HepG2 (cell line): ENCODE measurements around the gene ENO2. TPM values are rescaled to one million over a fixed set of nuclear protein-coding genes. Genes with fewer than 3 reads are reported as not detected.

Experiments
- ATF7-NPFF ChIP-seq: sonication (generic); formaldehyde crosslinking; IDR thresholded peaks from 2 replicates; pipeline ENCODE4 v1.8.1; 2023; ENCODE audit warnings: mild to moderate bottlenecking, low read depth, missing genetic modification reagents, moderate library complexity
- CREM ChIP-seq, 2 experiments: sonication (generic) in 1 of 2; formaldehyde crosslinking in 1 of 2; IDR thresholded peaks; 2 replicates each; pipeline versions ENCODE4 v1.4.0 to v1.6.1; 2016 to 2020; ENCODE audit warnings: antibody characterized with exemption in 1 of 2, mild to moderate bottlenecking in 1 of 2, missing genetic modification reagents in 1 of 2
- FOXJ3 ChIP-seq: sonication (generic); formaldehyde crosslinking; IDR thresholded peaks from 2 replicates; pipeline ENCODE4 v1.4.0; 2020; ENCODE audit warnings: missing genetic modification reagents, mild to moderate bottlenecking, borderline replicate concordance
- IRF2 ChIP-seq: IDR thresholded peaks from 2 replicates; pipeline ENCODE4 v1.6.1; 2018; ENCODE audit warnings: missing genetic modification reagents, missing compliant biosample characterization
- IRX3 ChIP-seq: sonication (generic); formaldehyde crosslinking; IDR thresholded peaks from 2 replicates; pipeline ENCODE4 v1.8.1; 2023; ENCODE audit warnings: mild to moderate bottlenecking, low read depth, missing genetic modification reagents, borderline replicate concordance
- ISL2 ChIP-seq: sonication (generic); formaldehyde crosslinking; IDR thresholded peaks from 2 replicates; pipeline ENCODE4 v1.5.0; 2020; ENCODE audit warnings: missing genetic modification reagents
- KDM3A ChIP-seq: IDR thresholded peaks from 2 replicates; pipeline ENCODE4 v1.6.1; 2018; ENCODE audit warnings: low read depth, missing compliant biosample characterization
- KDM4B ChIP-seq: sonication (generic); formaldehyde crosslinking; IDR thresholded peaks from 2 replicates; pipeline ENCODE4 v1.4.0; 2020; ENCODE audit warnings: missing genetic modification reagents
- KLF13 ChIP-seq: sonication (generic); formaldehyde crosslinking; IDR thresholded peaks from 2 replicates; pipeline ENCODE4 v1.4.0; 2020; ENCODE audit warnings: mild to moderate bottlenecking, missing genetic modification reagents
- PHF21A ChIP-seq: sonication (generic); formaldehyde crosslinking; IDR thresholded peaks from 2 replicates; pipeline ENCODE4 v1.5.0; 2020; ENCODE audit warnings: mild to moderate bottlenecking, missing genetic modification reagents
- TP53 ChIP-seq: sonication (generic); formaldehyde crosslinking; conservative IDR thresholded peaks from 2 replicates; pipeline ENCODE4 v1.4.0; 2020; ENCODE audit warnings: missing genetic modification reagents
- ZMYM2 ChIP-seq: sonication (generic); formaldehyde crosslinking; IDR thresholded peaks from 2 replicates; pipeline ENCODE4 v1.8.0; 2022; ENCODE audit warnings: mild to moderate bottlenecking, missing genetic modification reagents
- ZNF225 ChIP-seq: sonication (generic); formaldehyde crosslinking; IDR thresholded peaks from 2 replicates; pipeline ENCODE4 v1.4.0; 2020; ENCODE audit warnings: mild to moderate bottlenecking, missing genetic modification reagents
- ZNF24 ChIP-seq: fragments of 450-650 bp; IDR thresholded peaks from 2 replicates; pipeline ENCODE4 v1.6.1; 2017; ENCODE audit warnings: antibody characterized with exemption, mild to moderate bottlenecking
- ZNF607 ChIP-seq: sonication (generic); formaldehyde crosslinking; IDR thresholded peaks from 2 replicates; pipeline ENCODE4 v1.5.1; 2020; ENCODE audit warnings: missing genetic modification reagents, mild to moderate bottlenecking, borderline replicate concordance
- ZNF674 ChIP-seq: sonication (generic); formaldehyde crosslinking; IDR thresholded peaks from 2 replicates; pipeline ENCODE4 v1.5.0; 2020; ENCODE audit warnings: low read depth, mild to moderate bottlenecking, missing genetic modification reagents
- polyA plus RNA-seq, 8 experiments: library from polyadenylated mRNA; depleted of rRNA in 3 of 8; stranded (reverse) in 7 of 8; unstranded in 1 of 8; fragments of >200 nt; fragmentation: Illumina TruSeq in 4 of 8; extraction: Trizol in 4 of 8; gene quantifications; 2 replicates each; pipeline versions ENCODE4 v1.2.1 to v1.2.3, GENCODE V29; 2011 to 2016; ENCODE audit warnings: low read depth in 4 of 8, missing spikeins in 1 of 8, mixed read lengths in 1 of 8; ENCODE audit not compliant: insufficient read depth in 1 of 8
- total RNA-seq, 5 experiments: library from RNA; depleted of rRNA; stranded (reverse); fragments of >200 nt; fragmentation: Illumina TruSeq; extraction: Trizol; gene quantifications; 2 replicates each; pipeline ENCODE4 v1.2.3, GENCODE V29; 2016; ENCODE audit warnings: low read depth in 1 of 5
- TF ChIP-seq, protein P1 (sequence below): sonication (generic); formaldehyde crosslinking; IDR thresholded peaks from 2 replicates; pipeline ENCODE4 v1.8.0; 2022; ENCODE audit warnings: missing genetic modification reagents, mild to moderate bottlenecking, moderate library complexity, borderline replicate concordance
- TF ChIP-seq, protein P2 (sequence below): sonication (generic); formaldehyde crosslinking; IDR thresholded peaks from 2 replicates; pipeline ENCODE4 v1.5.1; 2020; ENCODE audit warnings: missing genetic modification reagents, mild to moderate bottlenecking, borderline replicate concordance
- TF ChIP-seq, protein P3 (sequence below): sonication (generic); formaldehyde crosslinking; IDR thresholded peaks from 2 replicates; pipeline ENCODE4 v1.8.1; 2023; ENCODE audit warnings: missing genetic modification reagents, mild to moderate bottlenecking, borderline replicate concordance
- TF ChIP-seq, protein P4 (sequence below): sonication (generic); formaldehyde crosslinking; IDR thresholded peaks from 2 replicates; pipeline ENCODE4 v1.5.0; 2020; ENCODE audit warnings: mild to moderate bottlenecking, low read depth, missing genetic modification reagents, borderline replicate concordance
- TF ChIP-seq, protein P5 (sequence below): IDR thresholded peaks from 2 replicates; pipeline ENCODE4 v1.6.1; 2016; ENCODE audit warnings: mild to moderate bottlenecking
- TF ChIP-seq, protein P6 (sequence below): fragments of 450-650 bp; IDR thresholded peaks from 2 replicates; pipeline ENCODE4 v1.6.1; 2016

ENO2 gene
- total and polyA plus RNA-seq, 2 of the 13 experiments (the other 11 are each of a cell fraction or from before 2014, with no cell fraction given): 19.3 to 136 TPM

DNA sequence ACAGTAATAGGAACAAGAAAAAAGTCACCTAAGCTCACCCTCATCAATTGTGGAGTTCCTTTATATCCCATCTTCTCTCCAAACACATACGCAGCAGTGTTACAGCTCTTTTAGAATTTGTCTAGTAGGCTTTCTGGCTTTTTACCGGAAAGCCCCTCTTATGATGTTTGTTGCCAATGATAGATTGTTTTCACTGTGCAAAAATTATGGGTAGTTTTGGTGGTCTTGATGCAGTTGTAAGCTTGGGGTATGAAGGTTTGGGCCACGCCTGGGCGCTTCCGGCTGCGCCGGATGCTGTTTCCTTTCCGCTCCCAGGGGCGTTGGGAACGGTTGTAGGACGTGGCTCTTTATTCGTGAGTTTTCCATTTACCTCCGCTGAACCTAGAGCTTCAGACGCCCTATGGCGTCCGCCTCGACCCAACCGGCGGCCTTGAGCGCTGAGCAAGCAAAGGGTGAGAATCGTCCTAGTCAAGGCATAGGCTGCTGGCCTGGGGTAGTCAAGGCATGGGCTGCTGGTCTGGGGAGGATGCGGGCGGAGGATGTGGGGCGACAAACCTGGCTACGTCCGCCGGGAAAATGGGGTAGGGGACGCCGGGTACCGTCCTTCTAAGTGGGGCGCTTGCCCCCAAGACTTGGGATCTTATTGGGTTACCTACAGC lies 29.5 kb downstream of the ENO2 start, which contains the start of the genes C12orf57 and RNU7-1 (continued):
- TF ChIP-seq, protein P1, sequence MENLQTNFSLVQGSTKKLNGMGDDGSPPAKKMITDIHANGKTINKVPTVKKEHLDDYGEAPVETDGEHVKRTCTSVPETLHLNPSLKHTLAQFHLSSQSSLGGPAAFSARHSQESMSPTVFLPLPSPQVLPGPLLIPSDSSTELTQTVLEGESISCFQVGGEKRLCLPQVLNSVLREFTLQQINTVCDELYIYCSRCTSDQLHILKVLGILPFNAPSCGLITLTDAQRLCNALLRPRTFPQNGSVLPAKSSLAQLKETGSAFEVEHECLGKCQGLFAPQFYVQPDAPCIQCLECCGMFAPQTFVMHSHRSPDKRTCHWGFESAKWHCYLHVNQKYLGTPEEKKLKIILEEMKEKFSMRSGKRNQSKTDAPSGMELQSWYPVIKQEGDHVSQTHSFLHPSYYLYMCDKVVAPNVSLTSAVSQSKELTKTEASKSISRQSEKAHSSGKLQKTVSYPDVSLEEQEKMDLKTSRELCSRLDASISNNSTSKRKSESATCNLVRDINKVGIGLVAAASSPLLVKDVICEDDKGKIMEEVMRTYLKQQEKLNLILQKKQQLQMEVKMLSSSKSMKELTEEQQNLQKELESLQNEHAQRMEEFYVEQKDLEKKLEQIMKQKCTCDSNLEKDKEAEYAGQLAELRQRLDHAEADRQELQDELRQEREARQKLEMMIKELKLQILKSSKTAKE (CRISPR knock-in tag): no peak
- TF ChIP-seq, protein P2, sequence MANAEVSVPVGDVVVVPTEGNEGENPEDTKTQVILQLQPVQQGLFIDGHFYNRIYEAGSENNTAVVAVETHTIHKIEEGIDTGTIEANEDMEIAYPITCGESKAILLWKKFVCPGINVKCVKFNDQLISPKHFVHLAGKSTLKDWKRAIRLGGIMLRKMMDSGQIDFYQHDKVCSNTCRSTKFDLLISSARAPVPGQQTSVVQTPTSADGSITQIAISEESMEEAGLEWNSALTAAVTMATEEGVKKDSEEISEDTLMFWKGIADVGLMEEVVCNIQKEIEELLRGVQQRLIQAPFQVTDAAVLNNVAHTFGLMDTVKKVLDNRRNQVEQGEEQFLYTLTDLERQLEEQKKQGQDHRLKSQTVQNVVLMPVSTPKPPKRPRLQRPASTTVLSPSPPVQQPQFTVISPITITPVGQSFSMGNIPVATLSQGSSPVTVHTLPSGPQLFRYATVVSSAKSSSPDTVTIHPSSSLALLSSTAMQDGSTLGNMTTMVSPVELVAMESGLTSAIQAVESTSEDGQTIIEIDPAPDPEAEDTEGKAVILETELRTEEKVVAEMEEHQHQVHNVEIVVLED (CRISPR knock-in tag): peak; percentile 59; the same call in 1 of the 2 replicates
- TF ChIP-seq CREM (IDR thresholded peaks at IDR 0.05): peak; percentile 86
- TF ChIP-seq CREM (CRISPR knock-in tag; IDR thresholded peaks at IDR 0.05): no peak
- peak; percentile 84 for TF ChIP-seq ATF7-NPFF (CRISPR knock-in tag)
- TF ChIP-seq KDM3A (CRISPR knock-in tag): peak; percentile 99
- TF ChIP-seq TP53 (CRISPR knock-in tag): peak; percentile 38; the same call in 1 of the 2 replicates
- peak; percentile 85 for TF ChIP-seq ISL2 (CRISPR knock-in tag)
- TF ChIP-seq ZNF607: no peak
- peak; percentile 89 for TF ChIP-seq IRX3
- no peak for TF ChIP-seq ZNF225 (CRISPR knock-in tag)
- TF ChIP-seq KLF13: no peak
- peak; percentile 55; the same call in 1 of the 2 replicates for TF ChIP-seq KDM4B (CRISPR knock-in tag)
- peak; percentile 80 for TF ChIP-seq PHF21A (CRISPR knock-in tag)
- TF ChIP-seq, protein P3, sequence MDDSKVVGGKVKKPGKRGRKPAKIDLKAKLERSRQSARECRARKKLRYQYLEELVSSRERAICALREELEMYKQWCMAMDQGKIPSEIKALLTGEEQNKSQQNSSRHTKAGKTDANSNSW (CRISPR knock-in tag): no peak
- TF ChIP-seq ZNF24: no peak
- peak; percentile 70; the same call in 1 of the 2 replicates for TF ChIP-seq FOXJ3
- TF ChIP-seq, protein P4, sequence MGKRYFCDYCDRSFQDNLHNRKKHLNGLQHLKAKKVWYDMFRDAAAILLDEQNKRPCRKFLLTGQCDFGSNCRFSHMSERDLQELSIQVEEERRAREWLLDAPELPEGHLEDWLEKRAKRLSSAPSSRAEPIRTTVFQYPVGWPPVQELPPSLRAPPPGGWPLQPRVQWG (CRISPR knock-in tag): no peak
- TF ChIP-seq, protein P5, sequence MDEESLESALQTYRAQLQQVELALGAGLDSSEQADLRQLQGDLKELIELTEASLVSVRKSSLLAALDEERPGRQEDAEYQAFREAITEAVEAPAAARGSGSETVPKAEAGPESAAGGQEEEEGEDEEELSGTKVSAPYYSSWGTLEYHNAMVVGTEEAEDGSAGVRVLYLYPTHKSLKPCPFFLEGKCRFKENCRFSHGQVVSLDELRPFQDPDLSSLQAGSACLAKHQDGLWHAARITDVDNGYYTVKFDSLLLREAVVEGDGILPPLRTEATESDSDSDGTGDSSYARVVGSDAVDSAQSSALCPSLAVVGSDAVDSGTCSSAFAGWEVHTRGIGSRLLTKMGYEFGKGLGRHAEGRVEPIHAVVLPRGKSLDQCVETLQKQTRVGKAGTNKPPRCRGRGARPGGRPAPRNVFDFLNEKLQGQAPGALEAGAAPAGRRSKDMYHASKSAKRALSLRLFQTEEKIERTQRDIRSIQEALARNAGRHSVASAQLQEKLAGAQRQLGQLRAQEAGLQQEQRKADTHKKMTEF (CRISPR knock-in tag): peak; percentile 92
- TF ChIP-seq, protein P6, sequence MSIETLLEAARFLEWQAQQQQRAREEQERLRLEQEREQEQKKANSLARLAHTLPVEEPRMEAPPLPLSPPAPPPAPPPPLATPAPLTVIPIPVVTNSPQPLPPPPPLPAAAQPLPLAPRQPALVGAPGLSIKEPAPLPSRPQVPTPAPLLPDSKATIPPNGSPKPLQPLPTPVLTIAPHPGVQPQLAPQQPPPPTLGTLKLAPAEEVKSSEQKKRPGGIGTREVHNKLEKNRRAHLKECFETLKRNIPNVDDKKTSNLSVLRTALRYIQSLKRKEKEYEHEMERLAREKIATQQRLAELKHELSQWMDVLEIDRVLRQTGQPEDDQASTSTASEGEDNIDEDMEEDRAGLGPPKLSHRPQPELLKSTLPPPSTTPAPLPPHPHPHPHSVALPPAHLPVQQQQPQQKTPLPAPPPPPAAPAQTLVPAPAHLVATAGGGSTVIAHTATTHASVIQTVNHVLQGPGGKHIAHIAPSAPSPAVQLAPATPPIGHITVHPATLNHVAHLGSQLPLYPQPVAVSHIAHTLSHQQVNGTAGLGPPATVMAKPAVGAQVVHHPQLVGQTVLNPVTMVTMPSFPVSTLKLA: peak; percentile 11; the same call in 1 of the 2 replicates
- TF ChIP-seq ZNF674 (CRISPR knock-in tag): no peak
- peak; percentile 90 for TF ChIP-seq IRF2 (CRISPR knock-in tag)
- no peak for TF ChIP-seq ZMYM2 (CRISPR knock-in tag)
